Measurements from ENCODE around the gene C16orf92. TPM values are rescaled to one million over a fixed set of nuclear protein-coding genes. Genes with fewer than 3 reads are reported as not detected.

The C16orf92 gene
- total RNA-seq, 1 donor from 2014 or later = not detected

DNA sequence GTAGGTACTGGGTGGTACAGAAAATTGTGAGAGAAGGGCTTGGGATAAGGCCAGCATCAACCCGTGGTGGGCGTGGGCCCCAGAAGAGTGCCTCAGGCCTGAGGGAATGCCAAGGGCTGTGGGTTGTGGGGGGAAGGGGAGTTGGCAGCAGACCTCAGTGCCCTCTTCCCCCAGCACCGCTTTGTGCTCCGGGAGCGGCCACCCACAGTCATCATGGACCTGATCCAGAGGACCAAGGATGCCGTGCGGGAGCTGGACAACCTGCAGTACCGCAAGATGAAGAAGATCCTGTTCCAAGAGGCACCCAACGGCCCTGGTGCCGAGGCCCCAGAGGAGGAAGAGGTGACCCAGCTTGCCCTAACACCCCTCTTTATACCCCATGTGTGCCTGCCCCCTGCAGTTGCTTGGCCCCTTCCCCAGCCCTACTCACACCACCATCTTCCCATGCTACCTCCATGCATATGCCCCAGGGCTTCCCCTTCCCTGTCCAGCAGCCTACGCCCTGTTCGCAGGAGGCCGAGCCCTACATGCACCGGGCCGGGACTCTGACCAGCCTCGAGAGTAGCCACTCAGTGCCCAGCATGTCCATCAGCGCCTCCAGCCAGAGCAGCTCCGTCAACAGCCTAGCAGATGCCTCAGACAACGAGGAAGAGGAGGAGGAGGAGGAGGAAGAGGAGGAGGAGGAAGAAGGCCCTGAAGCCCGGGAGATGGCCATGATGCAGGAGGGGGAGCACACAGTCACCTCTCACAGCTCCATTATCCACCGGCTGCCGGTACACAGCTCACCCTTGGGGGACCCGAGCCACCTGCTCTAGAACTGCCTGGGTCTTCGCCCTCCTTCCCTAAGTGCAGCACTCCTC, 40.2 kb upstream of the C16orf92 start:
- TF ChIP-seq, protein P1, sequence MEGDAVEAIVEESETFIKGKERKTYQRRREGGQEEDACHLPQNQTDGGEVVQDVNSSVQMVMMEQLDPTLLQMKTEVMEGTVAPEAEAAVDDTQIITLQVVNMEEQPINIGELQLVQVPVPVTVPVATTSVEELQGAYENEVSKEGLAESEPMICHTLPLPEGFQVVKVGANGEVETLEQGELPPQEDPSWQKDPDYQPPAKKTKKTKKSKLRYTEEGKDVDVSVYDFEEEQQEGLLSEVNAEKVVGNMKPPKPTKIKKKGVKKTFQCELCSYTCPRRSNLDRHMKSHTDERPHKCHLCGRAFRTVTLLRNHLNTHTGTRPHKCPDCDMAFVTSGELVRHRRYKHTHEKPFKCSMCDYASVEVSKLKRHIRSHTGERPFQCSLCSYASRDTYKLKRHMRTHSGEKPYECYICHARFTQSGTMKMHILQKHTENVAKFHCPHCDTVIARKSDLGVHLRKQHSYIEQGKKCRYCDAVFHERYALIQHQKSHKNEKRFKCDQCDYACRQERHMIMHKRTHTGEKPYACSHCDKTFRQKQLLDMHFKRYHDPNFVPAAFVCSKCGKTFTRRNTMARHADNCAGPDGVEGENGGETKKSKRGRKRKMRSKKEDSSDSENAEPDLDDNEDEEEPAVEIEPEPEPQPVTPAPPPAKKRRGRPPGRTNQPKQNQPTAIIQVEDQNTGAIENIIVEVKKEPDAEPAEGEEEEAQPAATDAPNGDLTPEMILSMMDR (IDR thresholded peaks at IDR 0.05) = no peak
- DNase-seq (no peak), ATAC-seq (ENCODE audit: low read depth) (no peak)
- no peaks in the 10 kb centered on the region for H3K9me3 Mint-ChIP-seq
- H3K36me3 Mint-ChIP-seq (ENCODE audit: low read depth) = peaks cover 89% of the 10 kb centered on the region
- ChIA-PET POLR2A (interaction anchor here (0.5 kb wide), 1 partner anchor 177 kb away, joined by 4 read pairs; no protein-coding TSS in a partner anchor), CTCF (no interaction called here)
- no peak overlapping the region for H3K4me3 Mint-ChIP-seq
- H3K4me1 Mint-ChIP-seq = no peaks in the 10 kb centered on the region
- intact Hi-C loops (cut with micrococcal nuclease) = no loop called here
- H3K27ac Mint-ChIP-seq = no peak overlapping the region
- H3K27me3 Mint-ChIP-seq = no peaks in the 10 kb centered on the region

DNA sequence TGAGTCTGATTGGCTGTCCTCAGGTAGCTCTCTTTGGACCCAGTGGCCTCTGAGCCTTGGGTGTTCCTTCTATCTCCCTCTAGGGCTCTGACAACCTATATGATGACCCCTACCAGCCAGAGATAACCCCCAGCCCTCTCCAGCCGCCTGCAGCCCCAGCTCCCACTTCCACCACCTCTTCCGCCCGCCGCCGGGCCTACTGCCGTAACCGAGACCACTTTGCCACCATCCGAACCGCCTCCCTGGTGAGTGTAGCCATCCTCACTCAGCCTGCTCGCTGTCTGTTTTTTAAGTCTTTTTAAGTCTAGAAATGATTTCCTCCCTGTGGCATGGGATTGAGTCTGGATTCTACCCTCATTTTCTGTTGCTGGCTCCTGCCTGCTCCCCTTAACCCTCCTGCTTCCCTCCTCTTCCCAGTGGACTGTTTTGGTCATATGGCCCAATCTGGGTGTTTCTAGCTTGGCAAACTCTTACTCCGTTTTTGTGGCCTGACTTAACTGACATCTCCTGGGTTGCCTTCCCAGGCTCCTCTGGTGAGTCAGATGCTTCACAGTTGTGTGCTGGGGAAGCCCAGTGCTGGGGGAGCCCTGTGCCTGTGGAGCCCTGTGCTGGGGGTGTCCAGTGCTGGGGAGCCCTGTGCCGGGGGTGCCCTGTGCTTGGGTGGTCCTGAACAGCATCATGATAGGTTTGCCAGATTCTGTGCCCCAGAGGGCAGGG, 39.4 kb upstream of the C16orf92 start:
- no peak overlapping the region for H3K4me3 Mint-ChIP-seq
- peaks cover 89% of the 10 kb centered on the region for H3K36me3 Mint-ChIP-seq (ENCODE audit: low read depth)

DNA sequence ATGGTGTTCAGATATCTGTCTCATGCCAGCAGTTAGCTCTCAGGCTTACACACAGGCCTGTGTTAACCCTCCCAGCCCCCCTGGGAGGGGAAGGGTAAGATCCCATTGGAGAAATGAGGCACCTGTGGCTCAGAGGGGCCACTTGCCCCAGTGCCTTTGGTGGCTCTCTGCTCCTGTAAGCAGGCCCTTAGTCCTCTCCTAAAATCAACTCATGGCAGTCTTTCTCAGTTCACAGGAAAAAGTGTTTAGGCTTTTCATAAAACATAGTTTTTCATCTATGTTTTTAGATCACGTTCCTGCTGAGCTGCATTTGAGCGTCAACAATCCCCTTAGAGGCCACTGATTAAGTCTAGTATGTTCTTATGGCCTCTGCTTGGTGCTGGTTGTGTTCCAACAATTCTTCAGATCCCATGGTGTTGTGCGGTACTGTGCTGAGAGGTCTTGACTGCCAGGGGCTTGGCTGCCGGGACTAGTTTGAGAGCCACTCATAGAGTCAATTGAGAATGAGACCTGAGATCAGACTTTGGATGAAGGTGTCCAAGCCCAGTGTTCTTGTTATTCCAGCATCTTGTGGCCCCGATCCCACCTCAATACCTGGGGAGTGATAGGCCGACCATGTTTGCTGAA, 38.7 kb upstream of the C16orf92 start:
- POLR2A ChIA-PET = no interaction called here
- Mint-ChIP-seq H3K4me1 (no peaks in the 10 kb centered on the region), H3K4me3 (no peak overlapping the region), H3K36me3 (ENCODE audit: low read depth) (peaks cover 88% of the 10 kb centered on the region), H3K9me3 (no peaks in the 10 kb centered on the region), H3K27me3 (no peaks in the 10 kb centered on the region), H3K27ac (no peak overlapping the region)
- no peak for ATAC-seq (ENCODE audit: low read depth)
- intact Hi-C loops (cut with micrococcal nuclease) = no loop called here
- TF ChIP-seq, protein P1 (IDR thresholded peaks at IDR 0.05) = no peak
- CTCF ChIA-PET = no interaction called here
- no peak for DNase-seq

More for the DNA sequence above, 39.4 kb upstream of the C16orf92 start:
- ChIA-PET CTCF (no interaction called here), POLR2A (no interaction called here)
- Mint-ChIP-seq H3K27me3 (no peaks in the 10 kb centered on the region), H3K4me1 (no peaks in the 10 kb centered on the region), H3K9me3 (no peaks in the 10 kb centered on the region), H3K27ac (no peak overlapping the region)
- DNase-seq (no peak), ATAC-seq (ENCODE audit: low read depth) (no peak)
- intact Hi-C loops (cut with micrococcal nuclease) = no loop called here
- TF ChIP-seq, protein P1 (IDR thresholded peaks at IDR 0.05) = no peak

DNA sequence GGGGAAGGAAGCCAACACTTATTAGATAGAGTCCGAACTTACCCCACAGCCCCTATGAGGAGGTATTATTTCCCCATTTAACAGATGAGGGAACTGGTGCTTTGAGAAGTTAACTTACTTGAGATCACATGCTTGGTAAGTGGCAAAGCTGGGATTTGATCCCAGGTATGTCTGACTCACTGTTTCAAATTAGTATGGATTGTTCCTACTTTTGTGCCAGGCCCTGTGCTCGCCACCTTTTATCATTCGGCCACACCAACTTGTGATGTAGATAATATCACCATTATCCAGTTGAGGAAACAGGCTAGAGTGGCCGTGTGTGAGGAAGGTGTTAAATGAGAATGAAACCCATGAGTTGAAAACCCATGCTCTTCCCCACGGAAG, 38.2 kb upstream of the C16orf92 start:
- Mint-ChIP-seq H3K27ac (no peak overlapping the region), H3K27me3 (no peaks in the 10 kb centered on the region), H3K36me3 (ENCODE audit: low read depth) (peaks cover 88% of the 10 kb centered on the region), H3K9me3 (no peaks in the 10 kb centered on the region), H3K4me3 (no peak overlapping the region), H3K4me1 (no peaks in the 10 kb centered on the region)
- TF ChIP-seq, protein P1 (IDR thresholded peaks at IDR 0.05) = no peak
- no peak for DNase-seq
- intact Hi-C loops (cut with micrococcal nuclease) = no loop called here
- POLR2A ChIA-PET = no interaction called here
- CTCF ChIA-PET = no interaction called here
- ATAC-seq (ENCODE audit: low read depth) = no peak

Measured in activated B cell treated with CpG ODN at 0.5 μM for 24 hours (primary cell).